Thymus (tissue), 11 donors: Measurements from ENCODE around the gene SLC28A1. TPM values are rescaled to one million over a fixed set of nuclear protein-coding genes. Genes with fewer than 3 reads are reported as not detected.

Source experiments
- DNase-seq, 9 donors: peaks; one replicate each; pipeline ENCODE4 v3.0.0-alpha.2; 2013; ENCODE audit warnings: low spot score in 9 of 9, low read depth in 6 of 9, missing footprints in 1 of 9
- H3K27ac ChIP-seq, 2 donors: one replicate each; pipeline ENCODE4 v1.5.1; 2013; ENCODE audit warnings: control low read depth in 1 of 2, low read depth in 1 of 2, low read length in 1 of 2, mild to moderate bottlenecking in 1 of 2, moderate library complexity in 1 of 2
- H3K27me3 ChIP-seq, 2 donors: one replicate each; pipeline ENCODE4 v1.5.1; 2013; ENCODE audit warnings: low read length in 1 of 2; ENCODE audit not compliant: control insufficient read depth in 2 of 2, insufficient read depth in 1 of 2
- H3K36me3 ChIP-seq, 2 donors: one replicate each; pipeline ENCODE4 v1.5.1; 2013; ENCODE audit warnings: low read length in 1 of 2, mild to moderate bottlenecking in 1 of 2, moderate library complexity in 1 of 2; ENCODE audit not compliant: control insufficient read depth in 2 of 2, insufficient read depth in 2 of 2
- H3K4me1 ChIP-seq, 2 donors: one replicate each; pipeline ENCODE4 v1.5.1; 2013; ENCODE audit warnings: low read length in 2 of 2; ENCODE audit not compliant: control insufficient read depth in 2 of 2, insufficient read depth in 2 of 2
- H3K4me3 ChIP-seq, 2 donors: one replicate each; pipeline ENCODE4 v1.5.1; 2013; ENCODE audit warnings: low read length in 2 of 2, control low read depth in 1 of 2, mild to moderate bottlenecking in 1 of 2
- H3K9me3 ChIP-seq, 2 donors: one replicate each; pipeline ENCODE4 v1.5.1; 2013; ENCODE audit warnings: low read length in 1 of 2, mild to moderate bottlenecking in 1 of 2; ENCODE audit not compliant: control insufficient read depth in 2 of 2, insufficient read depth in 1 of 2
- WGBS: extraction: QIAGEN DNeasy Blood & Tissue Kit; methylation state at CpG from one replicate; pipeline ENCODE4 v1.1.7; 2013; 5-methylcytosine and 5-hydroxymethylcytosine counted together
- polyA plus RNA-seq: library from polyadenylated mRNA; stranded (reverse); fragments of 200-250 nt; gene quantifications from one replicate; pipeline ENCODE4 v1.2.3, GENCODE V29; 2013
- total RNA-seq: library from RNA; stranded (reverse); fragments of 120-200 nt; gene quantifications from one replicate; pipeline ENCODE4 v1.2.4, GENCODE V29; 2013
- donor health status: healthy.

Gene SLC28A1
- total and polyA plus RNA-seq, 2 donors = 0.05 to 0.18 TPM

DNA sequence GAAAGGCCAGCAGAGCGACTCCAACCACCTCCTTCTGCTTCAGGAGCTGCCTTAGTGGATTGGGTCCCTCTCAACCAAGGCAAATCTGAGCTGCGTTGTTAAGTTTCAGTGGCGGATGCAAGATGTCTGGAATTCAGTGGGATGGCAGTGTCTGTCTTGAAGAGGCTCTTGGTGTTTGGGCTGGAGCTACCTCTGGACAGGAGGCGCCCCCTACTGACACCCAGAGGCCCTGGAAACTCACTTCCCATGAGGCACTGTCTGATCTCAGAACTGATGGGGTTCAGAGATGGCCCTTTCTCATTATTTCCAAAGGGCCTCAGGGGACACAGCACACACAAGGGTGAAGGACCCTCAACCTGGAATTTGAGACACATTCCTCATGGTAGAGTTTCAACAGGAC, 6.0 kb upstream of the SLC28A1 start:
- H3K27me3 ChIP-seq = no peaks in the 10 kb centered on the region
- 75% methylated on average over 4 of the region's 4 CpGs for WGBS
- no peaks in the 10 kb centered on the region for H3K4me1 ChIP-seq
- H3K4me3 ChIP-seq = no peak overlapping the region
- H3K9me3 ChIP-seq = no peaks in the 10 kb centered on the region
- H3K36me3 ChIP-seq = no peaks in the 10 kb centered on the region
- H3K27ac ChIP-seq = no peak overlapping the region
- DNase-seq = peak; percentile 16 to 71 (median 29)

DNA sequence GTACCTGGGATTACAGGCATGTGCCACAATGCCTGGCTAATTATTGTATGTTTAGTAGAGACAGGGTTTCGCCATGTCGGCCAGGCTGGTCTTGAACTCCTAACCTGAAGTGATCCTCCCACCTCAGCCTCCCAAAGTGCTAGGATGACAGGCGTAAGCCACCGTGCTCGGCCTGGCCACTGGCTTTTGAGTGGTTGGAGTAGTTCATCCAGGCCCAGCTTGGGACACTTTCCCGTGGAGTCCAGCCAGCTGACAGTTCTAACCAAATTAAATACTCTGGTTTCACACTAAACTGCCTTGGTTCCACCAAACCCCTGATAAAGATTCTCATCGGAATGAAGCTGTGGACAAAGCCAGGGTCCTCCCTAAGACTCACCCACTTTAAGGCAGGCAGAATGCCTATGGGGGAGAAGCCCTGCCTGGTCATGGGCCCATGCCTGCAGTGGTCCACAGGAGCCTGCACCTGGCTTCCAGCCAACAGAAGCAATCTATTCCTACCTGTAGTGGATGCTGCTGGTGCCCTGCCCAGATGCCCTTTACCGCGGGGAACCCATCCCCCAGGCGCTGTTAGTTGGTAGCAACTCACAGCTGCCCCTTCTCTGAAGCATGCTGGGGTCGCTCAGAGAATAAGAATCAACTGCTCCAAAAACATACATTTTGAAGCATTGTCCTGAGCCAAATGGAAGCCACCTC, 5.2 kb upstream of the SLC28A1 start:
- H3K4me1 ChIP-seq = no peaks in the 10 kb centered on the region
- no peak overlapping the region for H3K27ac ChIP-seq
- no peaks in the 10 kb centered on the region for H3K27me3 ChIP-seq
- 94% methylated on average over 11 of the region's 11 CpGs for WGBS
- no peaks in the 10 kb centered on the region for H3K36me3 ChIP-seq
- no peaks in the 10 kb centered on the region for H3K9me3 ChIP-seq
- no peak for DNase-seq
- no peak overlapping the region for H3K4me3 ChIP-seq

DNA sequence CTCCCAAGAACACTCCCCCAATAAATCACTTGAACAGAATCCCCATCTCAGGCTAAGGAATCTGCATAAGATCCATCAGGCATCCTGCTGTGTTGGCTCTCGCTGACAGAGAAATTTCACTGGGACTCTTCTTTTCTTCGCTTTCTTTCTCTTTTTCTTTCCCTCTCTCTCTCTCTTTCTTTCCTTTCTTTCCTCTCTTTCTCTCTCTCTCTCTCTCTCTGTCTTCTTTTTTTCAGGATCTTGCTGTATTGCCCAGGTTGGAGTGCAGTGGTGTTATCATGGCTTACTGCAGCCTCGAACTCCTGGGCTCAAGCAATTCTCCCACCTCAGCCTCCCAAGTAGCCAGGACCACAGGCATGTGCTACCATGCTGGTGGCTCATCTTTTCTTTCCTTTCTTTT, 4.5 kb upstream of the SLC28A1 start:
- no peak overlapping the region for H3K4me3 ChIP-seq
- DNase-seq = no peak
- H3K4me1 ChIP-seq = no peaks in the 10 kb centered on the region
- no peaks in the 10 kb centered on the region for H3K27me3 ChIP-seq
- H3K36me3 ChIP-seq = no peaks in the 10 kb centered on the region
- WGBS = 98% methylated on average over 3 of the region's 3 CpGs
- H3K9me3 ChIP-seq = no peaks in the 10 kb centered on the region
- H3K27ac ChIP-seq = no peak overlapping the region

DNA sequence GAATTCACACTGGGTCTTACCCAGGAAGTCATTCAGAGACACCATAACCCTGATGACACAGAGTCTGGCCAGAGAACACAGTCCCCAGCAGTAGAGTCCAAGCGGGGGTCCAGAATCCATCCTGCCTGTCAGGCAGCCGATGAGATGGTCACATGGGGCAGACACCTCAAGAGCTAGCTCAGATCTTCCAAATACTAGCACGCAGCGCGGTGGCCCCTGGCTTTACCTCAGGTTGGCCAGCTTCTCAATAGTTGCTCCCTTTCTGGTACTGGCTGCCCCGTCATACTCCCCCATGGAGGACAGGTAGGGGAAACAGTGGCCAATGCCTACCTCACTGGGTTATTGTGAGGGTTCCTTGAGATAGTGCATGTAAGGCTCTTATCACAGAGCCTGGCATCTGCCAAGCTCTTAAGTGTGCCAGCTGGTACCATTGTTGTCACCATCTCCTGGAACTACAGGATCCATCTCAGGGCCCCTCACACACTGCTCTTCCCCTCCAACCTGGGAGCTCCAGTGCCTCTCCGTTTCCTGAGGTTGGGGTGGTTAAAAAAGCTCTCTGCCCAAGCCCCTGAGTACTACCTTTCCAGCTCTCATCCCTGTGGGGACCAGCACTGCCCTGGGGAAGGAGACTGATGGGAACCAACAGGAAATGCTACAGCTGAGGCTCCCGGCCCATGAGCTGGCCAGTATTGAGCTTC, 3.5 kb upstream of the SLC28A1 start:
- DNase-seq = no peak
- Histone ChIP-seq H3K4me3 (no peak overlapping the region), H3K9me3 (no peaks in the 10 kb centered on the region), H3K27ac (no peak overlapping the region), H3K4me1 (no peaks in the 10 kb centered on the region), H3K36me3 (no peaks in the 10 kb centered on the region), H3K27me3 (no peaks in the 10 kb centered on the region)
- 94% methylated on average over 8 of the region's 8 CpGs for WGBS

DNA sequence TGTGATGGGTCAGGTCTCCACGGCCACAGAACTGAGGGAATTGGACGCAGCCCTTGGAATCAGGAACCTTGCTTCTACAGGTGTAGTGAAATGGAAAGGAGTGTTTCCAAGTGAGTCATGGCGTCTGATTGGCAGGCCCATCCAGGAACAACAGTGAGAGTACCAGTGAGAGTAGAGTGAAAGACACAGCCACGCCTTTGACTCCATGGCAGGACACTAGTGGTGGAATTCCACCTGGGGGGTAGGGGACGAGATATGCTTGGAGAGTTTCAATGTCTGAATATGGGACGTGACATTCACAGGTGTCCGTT, 3.0 kb upstream of the SLC28A1 start:
- Histone ChIP-seq H3K27ac (no peak overlapping the region), H3K4me1 (no peaks in the 10 kb centered on the region), H3K36me3 (no peaks in the 10 kb centered on the region), H3K4me3 (no peak overlapping the region), H3K27me3 (no peaks in the 10 kb centered on the region), H3K9me3 (no peaks in the 10 kb centered on the region)
- no peak for DNase-seq
- 97% methylated on average over 7 of the region's 7 CpGs for WGBS

DNA sequence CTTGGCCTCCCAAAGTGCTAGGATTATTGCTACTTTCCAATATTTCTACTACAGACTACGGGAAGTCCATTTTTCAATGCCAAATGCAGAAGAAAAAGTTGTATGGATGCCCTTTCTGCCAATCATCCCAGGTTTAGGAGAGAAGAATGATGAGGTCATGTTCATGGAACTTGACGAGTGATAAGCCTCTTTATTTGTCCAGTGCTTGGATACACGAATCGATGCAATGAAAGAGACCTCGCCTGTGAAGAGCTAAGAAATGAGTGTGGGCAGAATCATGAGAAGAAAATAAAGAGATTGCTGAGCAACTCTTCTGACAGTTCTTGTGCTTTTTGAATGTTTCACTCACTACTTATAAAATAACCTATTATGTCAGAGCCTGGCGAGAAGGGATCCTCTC, 996 bp upstream of the SLC28A1 start:
- no peaks in the 10 kb centered on the region for H3K36me3 ChIP-seq
- H3K4me3 ChIP-seq = no peak overlapping the region
- H3K4me1 ChIP-seq = no peaks in the 10 kb centered on the region
- DNase-seq = no peak
- WGBS = 96% methylated on average over 6 of the region's 6 CpGs
- H3K27me3 ChIP-seq = no peaks in the 10 kb centered on the region
- no peak overlapping the region for H3K27ac ChIP-seq
- no peaks in the 10 kb centered on the region for H3K9me3 ChIP-seq

DNA sequence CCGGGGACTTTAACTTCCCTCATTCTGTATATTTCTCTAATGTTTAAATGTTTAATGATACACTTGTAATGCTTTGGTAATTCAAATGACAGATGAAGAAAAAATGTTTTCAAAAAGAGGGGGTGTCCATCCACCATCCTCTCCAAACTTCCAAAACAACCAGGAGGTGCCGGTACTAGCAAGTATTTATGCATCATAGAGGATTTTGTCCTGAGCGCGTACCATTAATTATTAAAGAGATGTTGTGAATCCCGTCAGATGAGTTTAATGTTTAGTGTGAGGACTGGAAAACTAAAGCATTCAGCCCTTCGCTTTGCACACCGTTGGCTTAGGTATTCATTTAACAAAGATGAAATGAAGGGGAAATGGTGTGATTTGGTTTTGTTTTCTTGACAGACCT, 1.3 kb downstream of the SLC28A1 start:
- Histone ChIP-seq H3K36me3 (no peaks in the 10 kb centered on the region), H3K27ac (no peak overlapping the region), H3K4me3 (no peak overlapping the region), H3K4me1 (no peaks in the 10 kb centered on the region), H3K27me3 (no peaks in the 10 kb centered on the region), H3K9me3 (no peaks in the 10 kb centered on the region)
- 97% methylated on average over 7 of the region's 7 CpGs for WGBS
- no peak for DNase-seq

DNA sequence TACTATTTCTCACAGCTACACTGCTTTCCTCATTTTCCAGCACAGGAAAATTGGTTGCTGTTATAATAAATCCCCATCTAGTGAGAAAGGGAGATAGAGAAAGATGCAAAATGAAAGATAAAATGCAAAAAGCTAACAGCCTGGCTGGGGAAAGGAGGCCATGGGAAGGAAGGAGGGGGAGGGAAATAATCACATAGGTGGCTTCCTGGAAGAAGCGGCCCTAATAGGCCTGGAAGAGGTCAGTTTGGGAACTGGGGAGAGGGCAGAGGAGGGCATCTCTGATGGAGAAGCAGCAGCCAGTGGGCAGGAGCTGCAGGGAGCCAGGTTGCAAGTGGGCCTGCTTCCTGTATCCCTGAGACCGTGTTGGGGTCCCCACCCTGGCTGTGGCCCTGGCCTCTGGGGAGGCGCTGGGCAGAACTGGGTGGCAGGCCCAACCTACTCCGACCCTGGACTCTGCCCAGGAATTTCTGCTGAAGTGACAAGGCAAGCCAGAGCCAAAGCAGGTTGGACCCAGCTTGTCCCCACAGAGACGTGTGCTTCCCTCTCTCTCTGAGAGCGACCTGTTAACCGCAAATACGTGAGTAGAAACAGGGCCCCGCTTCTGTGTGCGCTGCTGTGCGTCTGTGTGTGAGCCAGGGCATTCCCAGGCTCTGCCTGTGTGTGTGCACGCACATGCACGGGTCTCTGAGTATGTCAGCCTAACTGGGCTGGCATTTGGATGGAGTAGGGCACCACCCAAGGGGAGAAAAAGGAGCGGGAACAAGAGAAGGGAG, 1.9 kb downstream of the SLC28A1 start:
- DNase-seq = no peak
- H3K36me3 ChIP-seq = no peaks in the 10 kb centered on the region
- no peaks in the 10 kb centered on the region for H3K9me3 ChIP-seq
- H3K27ac ChIP-seq = no peak overlapping the region
- no peak overlapping the region for H3K4me3 ChIP-seq
- whole genome bisulfite sequencing = 95% methylated on average over 14 of the region's 14 CpGs
- H3K4me1 ChIP-seq = no peaks in the 10 kb centered on the region
- no peaks in the 10 kb centered on the region for H3K27me3 ChIP-seq

DNA sequence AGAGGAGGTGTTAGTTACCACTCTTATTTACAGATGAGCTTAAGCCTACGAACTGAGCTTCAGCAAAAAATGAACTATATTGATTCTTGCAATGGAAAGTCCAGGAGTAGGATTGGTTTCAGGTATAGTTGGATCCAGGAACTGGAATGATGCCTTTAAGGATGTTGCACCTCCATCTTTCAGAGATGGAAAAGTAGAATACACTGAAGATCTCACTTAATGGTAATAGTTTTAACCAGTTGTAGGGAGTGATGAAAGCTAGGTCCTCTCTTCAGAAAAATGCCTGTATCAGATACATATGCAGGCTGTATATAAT, 2.5 kb downstream of the SLC28A1 start:
- Histone ChIP-seq H3K36me3 (no peaks in the 10 kb centered on the region), H3K27me3 (no peaks in the 10 kb centered on the region), H3K4me1 (no peaks in the 10 kb centered on the region), H3K9me3 (no peaks in the 10 kb centered on the region), H3K27ac (no peak overlapping the region), H3K4me3 (no peak overlapping the region)
- 89% methylated on average over 1 of the region's 1 CpG for WGBS
- no peak for DNase-seq
